Activated CD8-positive, alpha-beta memory T cell treated with anti-CD3 and anti-CD28 coated beads for 36 hours (primary cell): ENCODE measurements around the gene SFR1. TPM values are rescaled to one million over a fixed set of nuclear protein-coding genes. Genes with fewer than 3 reads are reported as not detected.
"Not testable (repeated sequence)": the region's sequence is repeated elsewhere in the genome, so short reads cannot be mapped to it uniquely, and the experiment has no call there.

Experiments
- CTCF ChIA-PET: fragments of 350-600 bp; sonication (Branson Sonifier 250); formaldehyde crosslinking; loops from one replicate; lab custom pipeline; 2021; ENCODE audit warnings: antibody characterized with exemption; lab: Charles Lee
- POLR2A ChIA-PET: fragments of 350-600 bp; sonication (Branson Sonifier 250); formaldehyde crosslinking; loops from one replicate; lab custom pipeline; 2021; ENCODE audit warnings: antibody characterized with exemption; lab: Charles Lee
- total RNA-seq, 2 experiments: library from RNA; stranded (reverse); gene quantifications; one replicate each; pipeline ENCODE4 v1.2.3, GENCODE V29; 2021

The SFR1 gene
- total RNA-seq, 2 experiments from 2014 or later = 13.5 to 15.2 TPM

- ChIA-PET CTCF (no interaction called here), POLR2A (no interaction called here)
Measured at GRCh38 chr10:104144931-104145330, 23.0 kb downstream of the SFR1 start.

- POLR2A ChIA-PET = no interaction called here
- CTCF ChIA-PET = no interaction called here
Measured at GRCh38 chr10:104146882-104147281, 24.9 kb downstream of the SFR1 start.

- POLR2A ChIA-PET = no interaction called here
- CTCF ChIA-PET = no interaction called here
Measured at GRCh38 chr10:104150139-104150538, 28.2 kb downstream of the SFR1 start.

- POLR2A ChIA-PET = no interaction called here
- CTCF ChIA-PET = no interaction called here
Measured at GRCh38 chr10:104151737-104152136, 29.8 kb downstream of the SFR1 start.

GRCh38 chr10:104155591-104155990 lies 33.6 kb downstream of the SFR1 start:
- POLR2A ChIA-PET = no interaction called here
- CTCF ChIA-PET = no interaction called here

GRCh38 chr10:104170610-104171254 lies 48.8 kb downstream of the SFR1 start:
- CTCF ChIA-PET = no interaction called here
- POLR2A ChIA-PET = no interaction called here

- POLR2A ChIA-PET = not testable (repeated sequence)
Measured at GRCh38 chr10:104174136-104174535, 52.2 kb downstream of the SFR1 start.

More at GRCh38 chr10:104174136-104174535, 52.2 kb downstream of the SFR1 start:
- CTCF ChIA-PET = not testable (repeated sequence)

Other genes starting within 250 kb of the SFR1 start
- 10 to 100 TPM; 21.1 to 22.5 TPM for gene STN1, start 204.0 kb upstream of the SFR1 start, total RNA-seq
- gene SLK, start 155.0 kb upstream of the SFR1 start, total RNA-seq = 10 to 100 TPM; 21.8 to 22.8 TPM
- not detected for gene COL17A1, start 36.3 kb upstream of the SFR1 start, total RNA-seq
- not detected for gene CFAP43, start 110.2 kb downstream of the SFR1 start, total RNA-seq
- 100 to 1,000 TPM; 133 to 138 TPM for gene GSTO1, start 132.7 kb downstream of the SFR1 start, total RNA-seq
- 1 to 10 TPM; 1.3 to 1.6 TPM for gene GSTO2, start 147.0 kb downstream of the SFR1 start, total RNA-seq
- gene ITPRIP, start 216.3 kb downstream of the SFR1 start, total RNA-seq = 10 to 100 TPM; 15.8 to 16.1 TPM
- gene CFAP58, start 231.7 kb downstream of the SFR1 start, total RNA-seq = under 1 TPM; 0.21 to 0.23 TPM